ENCODE results near the gene ERBB4.
"Not testable (repeated sequence)": the region's sequence is repeated elsewhere in the genome, so short reads cannot be mapped to it uniquely, and the experiment has no call there.

The ERBB4 gene

GRCh38 chr2:212027681-212028628 is 510.6 kb downstream of the ERBB4 start:
- peak; percentile 61 for DNase-seq (ENCODE audit: low read depth)
- no peak for TF ChIP-seq CTCF (conservative IDR thresholded peaks at IDR 0.05; ENCODE audit: low read depth, low read length)
- H3K4me3 ChIP-seq (ENCODE audit: low read depth, low read length): no peak overlapping the region

- TF ChIP-seq CTCF (conservative IDR thresholded peaks at IDR 0.05; ENCODE audit: low read depth, low read length): no peak
- no peak overlapping the region for H3K4me3 ChIP-seq (ENCODE audit: low read depth, low read length)
- no peak for DNase-seq (ENCODE audit: low read depth)
Measured at GRCh38 chr2:212024040-212024439, 514.6 kb downstream of the ERBB4 start.

GRCh38 chr2:212022966-212023365 is 515.6 kb downstream of the ERBB4 start:
- TF ChIP-seq CTCF (conservative IDR thresholded peaks at IDR 0.05; ENCODE audit: low read depth, low read length): no peak
- H3K4me3 ChIP-seq (ENCODE audit: low read depth, low read length): no peak overlapping the region
- no peak for DNase-seq (ENCODE audit: low read depth)

- TF ChIP-seq CTCF (conservative IDR thresholded peaks at IDR 0.05; ENCODE audit: low read depth, low read length): no peak
- H3K4me3 ChIP-seq (ENCODE audit: low read depth, low read length): no peak overlapping the region
- DNase-seq (ENCODE audit: low read depth): peak; percentile 72
Measured at GRCh38 chr2:212021947-212022346, 516.7 kb downstream of the ERBB4 start.

- no peak for DNase-seq (ENCODE audit: low read depth)
- no peak overlapping the region for H3K4me3 ChIP-seq (ENCODE audit: low read depth, low read length)
- TF ChIP-seq CTCF (conservative IDR thresholded peaks at IDR 0.05; ENCODE audit: low read depth, low read length): no peak
Measured at GRCh38 chr2:212015588-212015987, 523.0 kb downstream of the ERBB4 start.

- no peak overlapping the region for H3K4me3 ChIP-seq (ENCODE audit: low read depth, low read length)
- DNase-seq (ENCODE audit: low read depth): no peak
- no peak for TF ChIP-seq CTCF (conservative IDR thresholded peaks at IDR 0.05; ENCODE audit: low read depth, low read length)
Measured at GRCh38 chr2:212013626-212014025, 525.0 kb downstream of the ERBB4 start.

- DNase-seq (ENCODE audit: low read depth); H3K4me3 ChIP-seq (ENCODE audit: low read depth, low read length): not testable (repeated sequence)
Measured at GRCh38 chr2:212010305-212010704, 528.3 kb downstream of the ERBB4 start.

Data from choroid plexus epithelial cell (primary cell).